ENCODE results near the gene NACC1. TPM values are rescaled to one million over a fixed set of nuclear protein-coding genes. Genes with fewer than 3 reads are reported as not detected.

The NACC1 gene
- total RNA-seq, 1 donor from 2014 or later, result 99.4 TPM

- peak overlapping the region; percentile 99 for H3K4me3 Mint-ChIP-seq
- no peaks in the 10 kb centered on the region for H3K36me3 Mint-ChIP-seq (ENCODE audit: low read depth)
- no peak for TF ChIP-seq CTCF (conservative IDR thresholded peaks at IDR 0.05)
- H3K4me1 Mint-ChIP-seq, result peaks cover 38% of the 10 kb centered on the region
- H3K27me3 Mint-ChIP-seq (ENCODE audit: low read depth), result peaks cover 2% of the 10 kb centered on the region
- no peak for DNase-seq (ENCODE audit: low read depth, low spot score)
- no peak overlapping the region for H3K27ac Mint-ChIP-seq (ENCODE audit: unreplicated experiment)
- no peaks in the 10 kb centered on the region for H3K9me3 Mint-ChIP-seq
Observed at GRCh38 chr19:13117176-13117771, 790 bp upstream of the NACC1 start.

GRCh38 chr19:13118424-13119193 is 545 bp downstream of the NACC1 start:
- Mint-ChIP-seq H3K9me3 (no peaks in the 10 kb centered on the region), H3K27me3 (ENCODE audit: low read depth) (peaks cover 2% of the 10 kb centered on the region), H3K4me3 (peak overlapping the region; percentile 90), H3K27ac (ENCODE audit: unreplicated experiment) (no peak overlapping the region), H3K36me3 (ENCODE audit: low read depth) (no peaks in the 10 kb centered on the region), H3K4me1 (peaks cover 38% of the 10 kb centered on the region)
- no peak for DNase-seq (ENCODE audit: low read depth, low spot score)
- no peak for TF ChIP-seq CTCF (conservative IDR thresholded peaks at IDR 0.05)

GRCh38 chr19:13119627-13120026 is 1.6 kb downstream of the NACC1 start:
- no peak for DNase-seq (ENCODE audit: low read depth, low spot score)
- no peak for TF ChIP-seq CTCF (conservative IDR thresholded peaks at IDR 0.05)
- H3K36me3 Mint-ChIP-seq (ENCODE audit: low read depth), result no peaks in the 10 kb centered on the region
- H3K27me3 Mint-ChIP-seq (ENCODE audit: low read depth), result peaks cover 2% of the 10 kb centered on the region
- H3K27ac Mint-ChIP-seq (ENCODE audit: unreplicated experiment), result no peak overlapping the region
- H3K9me3 Mint-ChIP-seq, result no peaks in the 10 kb centered on the region
- peak overlapping the region; percentile 90 for H3K4me3 Mint-ChIP-seq
- peaks cover 38% of the 10 kb centered on the region for H3K4me1 Mint-ChIP-seq

GRCh38 chr19:13120031-13120430 is 2.0 kb downstream of the NACC1 start:
- Mint-ChIP-seq H3K9me3 (no peaks in the 10 kb centered on the region), H3K4me1 (peaks cover 38% of the 10 kb centered on the region), H3K27me3 (ENCODE audit: low read depth) (peaks cover 2% of the 10 kb centered on the region), H3K27ac (ENCODE audit: unreplicated experiment) (no peak overlapping the region), H3K36me3 (ENCODE audit: low read depth) (no peaks in the 10 kb centered on the region), H3K4me3 (peak overlapping the region; percentile 90)
- no peak for TF ChIP-seq CTCF (conservative IDR thresholded peaks at IDR 0.05)
- DNase-seq (ENCODE audit: low read depth, low spot score), result no peak

- H3K4me3 Mint-ChIP-seq, result peak overlapping the region; percentile 90
- H3K27me3 Mint-ChIP-seq (ENCODE audit: low read depth), result peaks cover 2% of the 10 kb centered on the region
- H3K27ac Mint-ChIP-seq (ENCODE audit: unreplicated experiment), result no peak overlapping the region
- TF ChIP-seq CTCF (conservative IDR thresholded peaks at IDR 0.05), result no peak
- no peaks in the 10 kb centered on the region for H3K36me3 Mint-ChIP-seq (ENCODE audit: low read depth)
- DNase-seq (ENCODE audit: low read depth, low spot score), result no peak
- H3K9me3 Mint-ChIP-seq, result no peaks in the 10 kb centered on the region
- peaks cover 33% of the 10 kb centered on the region for H3K4me1 Mint-ChIP-seq
Observed at GRCh38 chr19:13120817-13121216, 2.8 kb downstream of the NACC1 start.
